A549 (cell line): Measurements from ENCODE around the gene ACSF3. TPM values are rescaled to one million over a fixed set of nuclear protein-coding genes. Genes with fewer than 3 reads are reported as not detected.

Experiments used
- ATAC-seq, 2 experiments: fragments of 200-7000 bp in 1 of 2; fragments of >200 bp in 1 of 2; cut with Nextera tagmentation in 1 of 2; cut with Tn5 transposase in 1 of 2; 3 replicates each; pipeline versions ENCODE4 v1.8.0 to v1.9.1; 2018 to 2020; ENCODE audit warnings: mild to moderate bottlenecking in 1 of 2, moderate library complexity in 1 of 2
- CTCF ChIA-PET: fragments of 300-600 bp; sonication (Branson Sonifier 250); formaldehyde crosslinking; extraction: SDS; loops from one replicate; lab custom pipeline; 2021; ENCODE audit warnings: antibody characterized with exemption, inconsistent platforms; lab: Yijun Ruan, JAX
- POLR2A ChIA-PET: fragments of 350-600 bp; formaldehyde crosslinking; extraction: SDS; loops from one replicate; lab custom pipeline; 2021; ENCODE audit warnings: antibody characterized with exemption, inconsistent platforms; lab: Yijun Ruan, JAX
- DNase-seq, 2 experiments: peaks; one replicate each; pipeline versions ENCODE4 v3.0.0 to v3.0.0-alpha.2; 2011 to 2016; ENCODE audit warnings: low read depth in 1 of 2, low spot score in 1 of 2
- FAIRE-seq: peaks from 2 replicates; lab custom pipeline; 2011; peaks lifted over from hg19 to GRCh38; lab: Jason Lieb, UNC
- H3K27ac ChIP-seq, 2 experiments: fragments of >200 bp; sonication (Bioruptor Twin); formaldehyde crosslinking; 3 replicates each; pipeline ENCODE4 v1.5.1; 2016 to 2017
- H3K4me1 ChIP-seq: fragments of >200 bp; sonication (Bioruptor Twin); formaldehyde crosslinking; 3 replicates; pipeline ENCODE4 v1.6.1; 2016
- H3K4me2 ChIP-seq: fragments of >200 bp; sonication (Bioruptor Twin); formaldehyde crosslinking; 3 replicates; pipeline ENCODE4 v1.6.1; 2016
- H3K4me3 ChIP-seq: fragments of >200 bp; sonication (Bioruptor Twin); formaldehyde crosslinking; 3 replicates; pipeline ENCODE4 v1.5.1; 2016
- H3K9me3 ChIP-seq: fragments of >200 bp; sonication (Bioruptor Twin); formaldehyde crosslinking; 3 replicates; pipeline ENCODE4 v1.6.1; 2016
- BHLHE40 ChIP-seq: IDR thresholded peaks from 2 replicates; pipeline ENCODE4 v1.6.1; 2012; ENCODE audit warnings: low read depth, low read length, inconsistent platforms
- EP300 ChIP-seq, 2 experiments: fragments of >200 bp; sonication (Bioruptor Twin); formaldehyde crosslinking; IDR thresholded peaks; 2 replicates in 1 of 2; 3 replicates in 1 of 2; pipeline ENCODE4 v1.6.1; 2016 to 2017
- FOSB ChIP-seq: fragments of 250-450 bp; sonication (Bioruptor Pico); IDR thresholded peaks from 2 replicates; pipeline ENCODE4 v1.5.0; 2020; ENCODE audit warnings: mild to moderate bottlenecking, moderate library complexity
- FOSL2 ChIP-seq, 2 experiments: fragments of 450-650 bp in 1 of 2; fragments of >200 bp in 1 of 2; sonication (Bioruptor Twin) in 1 of 2; formaldehyde crosslinking; IDR thresholded peaks; 2 replicates each; pipeline versions ENCODE4 v1.5.0 to v1.6.1; 2016 to 2020; ENCODE audit warnings: mild to moderate bottlenecking in 1 of 2, moderate library complexity in 1 of 2
- FOXS1 ChIP-seq: fragments of 250-450 bp; sonication (Bioruptor Pico); IDR thresholded peaks from 2 replicates; pipeline ENCODE4 v1.5.0; 2020; ENCODE audit warnings: mild to moderate bottlenecking, moderate library complexity
- HEYL ChIP-seq: fragments of 250-450 bp; sonication (Bioruptor Pico); IDR thresholded peaks from 2 replicates; pipeline ENCODE4 v1.8.0; 2021; ENCODE audit warnings: mild to moderate bottlenecking, moderate library complexity
- HOXB13 ChIP-seq: fragments of 250-450 bp; sonication (Bioruptor Pico); IDR thresholded peaks from 2 replicates; pipeline ENCODE4 v1.5.0; 2020; ENCODE audit warnings: low read depth, mild to moderate bottlenecking, moderate library complexity
- JUN ChIP-seq, 2 experiments: fragments of >200 bp; sonication (Bioruptor Twin); formaldehyde crosslinking; IDR thresholded peaks; 2 replicates in 1 of 2; 3 replicates in 1 of 2; pipeline ENCODE4 v1.6.1; 2016 to 2017
- KDM5A ChIP-seq: fragments of 200-600 bp; sonication (generic); IDR thresholded peaks from 2 replicates; pipeline ENCODE4 v1.6.1; 2016; ENCODE audit warnings: antibody characterized with exemption, mild to moderate bottlenecking
- MYC ChIP-seq: IDR thresholded peaks from 2 replicates; pipeline ENCODE4 v1.6.1; 2012; ENCODE audit warnings: mild to moderate bottlenecking, inconsistent platforms, low read length, improper control_type of control experiment, borderline replicate concordance
- NFE2L2 ChIP-seq: fragments of 150-350 bp; conservative IDR thresholded peaks from 2 replicates; pipeline ENCODE4 v1.6.1; 2014; ENCODE audit warnings: low read length
- PBX3 ChIP-seq: IDR thresholded peaks from 2 replicates; pipeline ENCODE4 v1.6.1; 2012
- PHF8 ChIP-seq: fragments of 200-600 bp; sonication (generic); IDR thresholded peaks from 2 replicates; pipeline ENCODE4 v1.6.1; 2016; ENCODE audit warnings: low read depth, mild to moderate bottlenecking, antibody characterized with exemption, moderate library complexity, borderline replicate concordance
- POLR2AphosphoS2 ChIP-seq: conservative IDR thresholded peaks from 2 replicates; pipeline ENCODE4 v1.6.1; 2012; ENCODE audit warnings: low read length, improper control_type of control experiment, inconsistent platforms
- RARB ChIP-seq: fragments of 250-450 bp; sonication (Bioruptor Pico); IDR thresholded peaks from 2 replicates; pipeline ENCODE4 v1.8.0; 2021; ENCODE audit warnings: mild to moderate bottlenecking, moderate library complexity
- RCOR1 ChIP-seq: fragments of 150-350 bp; IDR thresholded peaks from 2 replicates; pipeline ENCODE4 v1.6.1; 2014; ENCODE audit warnings: antibody characterized with exemption, low read length, low read depth
- RNF2 ChIP-seq: fragments of 200-600 bp; sonication (generic); IDR thresholded peaks from 2 replicates; pipeline ENCODE4 v1.6.1; 2016; ENCODE audit warnings: low read depth, mild to moderate bottlenecking, antibody characterized with exemption, moderate library complexity, borderline replicate concordance
- ZFP36 ChIP-seq: fragments of 450-650 bp; IDR thresholded peaks from 2 replicates; pipeline ENCODE4 v1.6.1; 2014; ENCODE audit warnings: borderline replicate concordance; ENCODE audit not compliant: partially characterized antibody
- WGBS: methylation state at CpG from one replicate; pipeline ENCODE4 v1.1.6; 2017; ENCODE audit errors: missing lambda C conversion rate; 5-methylcytosine and 5-hydroxymethylcytosine counted together
- polyA plus RNA-seq, 4 experiments: library from polyadenylated mRNA; depleted of rRNA in 3 of 4; stranded (reverse); fragments of >200 nt; fragmentation: RNase III in 1 of 4; extraction: RNeasy Plus Mini Kit Qiagen cat#74134 plus additional on column Dnase treatment in 1 of 4; gene quantifications; 2 replicates in 3 of 4; 3 replicates in 1 of 4; pipeline ENCODE4 v1.2.3, GENCODE V29; 2011 to 2017
- TF ChIP-seq, protein P1 (sequence below): fragments of 250-450 bp; sonication (Bioruptor Pico); IDR thresholded peaks from 2 replicates; pipeline ENCODE4 v1.5.0; 2021; ENCODE audit warnings: mild to moderate bottlenecking, moderate library complexity, borderline replicate concordance
- TF ChIP-seq, protein P2 (sequence below): IDR thresholded peaks from 2 replicates; pipeline ENCODE4 v1.6.1; 2012; ENCODE audit warnings: low read depth, borderline replicate concordance
- TF ChIP-seq, protein P3 (sequence below): fragments of 250-450 bp; sonication (Bioruptor Pico); IDR thresholded peaks from 2 replicates; pipeline ENCODE4 v1.5.0; 2020; ENCODE audit warnings: low read depth, mild to moderate bottlenecking, moderate library complexity

The ACSF3 gene
- polyA plus RNA-seq, 2 of the 4 experiments (the other 2 are of a cell fraction): 9.8 to 13.1 TPM

- ChIA-PET CTCF (no interaction called here), POLR2A (no interaction called here)
- Histone ChIP-seq H3K4me2 (no peak overlapping the region), H3K27ac (no peak overlapping the region), H3K4me1 (no peaks in the 10 kb centered on the region), H3K9me3 (no peaks in the 10 kb centered on the region), H3K4me3 (no peak overlapping the region)
- no peak for DNase-seq
- WGBS: 93% methylated on average over 14 of the region's 14 CpGs
- ATAC-seq: no peak
- FAIRE-seq: no peak
- TF ChIP-seq FOXS1 (CRISPR knock-in tag) (no peak), ZFP36 (no peak), POLR2AphosphoS2 (no peak), RCOR1 (no peak)
- TF ChIP-seq, protein P1, sequence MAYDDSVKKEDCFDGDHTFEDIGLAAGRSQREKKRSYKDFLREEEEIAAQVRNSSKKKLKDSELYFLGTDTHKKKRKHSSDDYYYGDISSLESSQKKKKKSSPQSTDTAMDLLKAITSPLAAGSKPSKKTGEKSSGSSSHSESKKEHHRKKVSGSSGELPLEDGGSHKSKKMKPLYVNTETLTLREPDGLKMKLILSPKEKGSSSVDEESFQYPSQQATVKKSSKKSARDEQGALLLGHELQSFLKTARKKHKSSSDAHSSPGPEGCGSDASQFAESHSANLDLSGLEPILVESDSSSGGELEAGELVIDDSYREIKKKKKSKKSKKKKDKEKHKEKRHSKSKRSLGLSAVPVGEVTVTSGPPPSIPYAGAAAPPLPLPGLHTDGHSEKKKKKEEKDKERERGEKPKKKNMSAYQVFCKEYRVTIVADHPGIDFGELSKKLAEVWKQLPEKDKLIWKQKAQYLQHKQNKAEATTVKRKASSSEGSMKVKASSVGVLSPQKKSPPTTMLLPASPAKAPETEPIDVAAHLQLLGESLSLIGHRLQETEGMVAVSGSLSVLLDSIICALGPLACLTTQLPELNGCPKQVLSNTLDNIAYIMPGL: no peak
Observed at GRCh38 chr16:89110641-89111040, 17.0 kb downstream of the ACSF3 start.

DNA sequence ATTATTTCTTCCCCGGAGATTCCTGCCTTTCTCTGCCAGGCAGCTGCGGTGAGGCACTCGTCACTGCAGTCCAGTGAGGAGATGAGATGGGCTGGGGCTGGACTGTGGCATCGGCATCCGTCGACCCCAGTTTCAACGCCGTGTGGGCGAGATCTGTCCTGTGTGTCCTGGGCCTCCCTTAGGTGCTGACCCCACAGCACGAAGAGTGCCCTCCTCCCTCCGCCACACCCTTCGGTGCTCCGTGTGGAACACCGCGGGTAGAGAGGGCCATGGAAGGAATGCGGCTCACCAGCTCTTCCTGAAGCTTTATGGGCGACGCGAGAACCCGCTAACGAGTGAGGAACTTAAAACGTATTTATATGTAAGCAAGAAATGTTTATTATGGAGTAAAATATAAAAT is 17.6 kb downstream of the ACSF3 start:
- FAIRE-seq (no peak), DNase-seq (no peak), ATAC-seq (no peak)
- Histone ChIP-seq H3K9me3 (no peaks in the 10 kb centered on the region), H3K4me2 (no peak overlapping the region), H3K27ac (no peak overlapping the region), H3K4me3 (no peak overlapping the region), H3K4me1 (no peaks in the 10 kb centered on the region)
- TF ChIP-seq RARB (CRISPR knock-in tag): no peak
- TF ChIP-seq NFE2L2: no peak
- TF ChIP-seq POLR2AphosphoS2: no peak
- TF ChIP-seq BHLHE40: no peak
- no peak for TF ChIP-seq PHF8
- TF ChIP-seq KDM5A: no peak
- no peak for TF ChIP-seq FOSB
- TF ChIP-seq, protein P2, sequence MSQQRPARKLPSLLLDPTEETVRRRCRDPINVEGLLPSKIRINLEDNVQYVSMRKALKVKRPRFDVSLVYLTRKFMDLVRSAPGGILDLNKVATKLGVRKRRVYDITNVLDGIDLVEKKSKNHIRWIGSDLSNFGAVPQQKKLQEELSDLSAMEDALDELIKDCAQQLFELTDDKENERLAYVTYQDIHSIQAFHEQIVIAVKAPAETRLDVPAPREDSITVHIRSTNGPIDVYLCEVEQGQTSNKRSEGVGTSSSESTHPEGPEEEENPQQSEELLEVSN: no peak
- no peak for TF ChIP-seq EP300 (IDR thresholded peaks at IDR 0.05)
- no peak for TF ChIP-seq FOSL2 (IDR thresholded peaks at IDR 0.05)
- no peak for TF ChIP-seq FOSL2 (CRISPR knock-in tag; IDR thresholded peaks at IDR 0.05)
- TF ChIP-seq, protein P3, sequence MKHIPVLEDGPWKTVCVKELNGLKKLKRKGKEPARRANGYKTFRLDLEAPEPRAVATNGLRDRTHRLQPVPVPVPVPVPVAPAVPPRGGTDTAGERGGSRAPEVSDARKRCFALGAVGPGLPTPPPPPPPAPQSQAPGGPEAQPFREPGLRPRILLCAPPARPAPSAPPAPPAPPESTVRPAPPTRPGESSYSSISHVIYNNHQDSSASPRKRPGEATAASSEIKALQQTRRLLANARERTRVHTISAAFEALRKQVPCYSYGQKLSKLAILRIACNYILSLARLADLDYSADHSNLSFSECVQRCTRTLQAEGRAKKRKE: no peak
- TF ChIP-seq PBX3: no peak
- TF ChIP-seq MYC: no peak
- TF ChIP-seq HOXB13 (CRISPR knock-in tag): no peak
- no peak for TF ChIP-seq RNF2
- TF ChIP-seq HEYL: no peak
- no peak for TF ChIP-seq JUN (IDR thresholded peaks at IDR 0.05)
- ChIA-PET POLR2A (no interaction called here), CTCF (interaction anchor here (0.6 kb wide), 1 partner anchor 481 kb away, joined by 3 read pairs; no protein-coding TSS in a partner anchor)
- WGBS: 94% methylated on average over 22 of the region's 22 CpGs
